ENCODE data around the gene OR1K1.
"Not testable (repeated sequence)": the region's sequence is repeated elsewhere in the genome, so short reads cannot be mapped to it uniquely, and the experiment has no call there.

OR1K1 gene

GRCh38 chr9:122822056-122822455 is 22.1 kb downstream of the OR1K1 start:
- Mint-ChIP-seq H3K4me3 (no peak overlapping the region), H3K4me1 (peaks cover 32% of the 10 kb centered on the region), H3K9me3 (no peaks in the 10 kb centered on the region), H3K36me3 (peaks cover 27% of the 10 kb centered on the region), H3K27me3 (no peaks in the 10 kb centered on the region), H3K27ac (no peak overlapping the region)
- no peak for ATAC-seq

GRCh38 chr9:122822938-122823337 is 23.0 kb downstream of the OR1K1 start:
- ATAC-seq: no peak
- Mint-ChIP-seq H3K27me3 (no peaks in the 10 kb centered on the region), H3K27ac (no peak overlapping the region), H3K4me1 (peaks cover 39% of the 10 kb centered on the region), H3K36me3 (peaks cover 27% of the 10 kb centered on the region), H3K4me3 (no peak overlapping the region), H3K9me3 (no peaks in the 10 kb centered on the region)

GRCh38 chr9:122827761-122828093 is 27.8 kb downstream of the OR1K1 start:
- Mint-ChIP-seq H3K27me3 (no peaks in the 10 kb centered on the region), H3K27ac (peak overlapping the region; percentile 93), H3K4me1 (peaks cover 31% of the 10 kb centered on the region), H3K4me3 (peak overlapping the region; percentile 98), H3K36me3 (peaks cover 5% of the 10 kb centered on the region), H3K9me3 (no peaks in the 10 kb centered on the region)
- ATAC-seq: peak; percentile 14

- ATAC-seq, H3K27me3 Mint-ChIP-seq, H3K9me3 Mint-ChIP-seq, H3K36me3 Mint-ChIP-seq: not testable (repeated sequence)
- H3K4me1 Mint-ChIP-seq: peaks cover 27% of the 10 kb centered on the region
- peak overlapping the region; percentile 98 for H3K4me3 Mint-ChIP-seq
- peak overlapping the region; percentile 93 for H3K27ac Mint-ChIP-seq
Observed at GRCh38 chr9:122828965-122829284, 29.0 kb downstream of the OR1K1 start.

GRCh38 chr9:122832194-122832593 is 32.3 kb downstream of the OR1K1 start:
- H3K27ac Mint-ChIP-seq: peak overlapping the region; percentile 3
- no peaks in the 10 kb centered on the region for H3K9me3 Mint-ChIP-seq
- no peaks in the 10 kb centered on the region for H3K36me3 Mint-ChIP-seq
- no peak overlapping the region for H3K4me3 Mint-ChIP-seq
- no peaks in the 10 kb centered on the region for H3K27me3 Mint-ChIP-seq
- H3K4me1 Mint-ChIP-seq: peaks cover 17% of the 10 kb centered on the region
- ATAC-seq: no peak

- ATAC-seq: no peak
- H3K36me3 Mint-ChIP-seq: no peaks in the 10 kb centered on the region
Observed at GRCh38 chr9:122835313-122835731, 35.4 kb downstream of the OR1K1 start.

GRCh38 chr9:122837266-122837850 is 37.4 kb downstream of the OR1K1 start:
- Mint-ChIP-seq H3K27me3 (no peaks in the 10 kb centered on the region), H3K4me1 (peaks cover 11% of the 10 kb centered on the region), H3K27ac (no peak overlapping the region), H3K9me3 (no peaks in the 10 kb centered on the region), H3K36me3 (no peaks in the 10 kb centered on the region), H3K4me3 (no peak overlapping the region)
- no peak for ATAC-seq

More at GRCh38 chr9:122835313-122835731, 35.4 kb downstream of the OR1K1 start:
- Mint-ChIP-seq H3K27ac (no peak overlapping the region), H3K4me1 (peaks cover 11% of the 10 kb centered on the region), H3K4me3 (peak overlapping the region; percentile 15), H3K27me3 (no peaks in the 10 kb centered on the region), H3K9me3 (no peaks in the 10 kb centered on the region)

- H3K4me3 Mint-ChIP-seq, H3K36me3 Mint-ChIP-seq, ATAC-seq, H3K27ac Mint-ChIP-seq, H3K9me3 Mint-ChIP-seq, H3K27me3 Mint-ChIP-seq: not testable (repeated sequence)
- H3K4me1 Mint-ChIP-seq: peaks cover 11% of the 10 kb centered on the region
Observed at GRCh38 chr9:122838441-122838840, 38.5 kb downstream of the OR1K1 start.

GRCh38 chr9:122841501-122841900 is 41.6 kb downstream of the OR1K1 start:
- peaks cover 9% of the 10 kb centered on the region for H3K36me3 Mint-ChIP-seq
- ATAC-seq: no peak
- no peaks in the 10 kb centered on the region for H3K27me3 Mint-ChIP-seq
- no peaks in the 10 kb centered on the region for H3K4me1 Mint-ChIP-seq
- no peaks in the 10 kb centered on the region for H3K9me3 Mint-ChIP-seq
- H3K27ac Mint-ChIP-seq: no peak overlapping the region
- no peak overlapping the region for H3K4me3 Mint-ChIP-seq

GRCh38 chr9:122844137-122844536 is 44.2 kb downstream of the OR1K1 start:
- Mint-ChIP-seq H3K36me3 (peaks cover 22% of the 10 kb centered on the region), H3K27me3 (no peaks in the 10 kb centered on the region), H3K27ac (no peak overlapping the region), H3K9me3 (no peaks in the 10 kb centered on the region), H3K4me3 (no peak overlapping the region), H3K4me1 (no peaks in the 10 kb centered on the region)
- no peak for ATAC-seq

- H3K4me3 Mint-ChIP-seq: no peak overlapping the region
- H3K36me3 Mint-ChIP-seq: peaks cover 29% of the 10 kb centered on the region
- ATAC-seq: no peak
- no peak overlapping the region for H3K27ac Mint-ChIP-seq
- H3K27me3 Mint-ChIP-seq: no peaks in the 10 kb centered on the region
- no peaks in the 10 kb centered on the region for H3K9me3 Mint-ChIP-seq
- H3K4me1 Mint-ChIP-seq: no peaks in the 10 kb centered on the region
Observed at GRCh38 chr9:122845116-122845515, 45.2 kb downstream of the OR1K1 start.

- ATAC-seq: no peak
- Mint-ChIP-seq H3K27me3 (no peaks in the 10 kb centered on the region), H3K4me3 (no peak overlapping the region), H3K9me3 (no peaks in the 10 kb centered on the region), H3K27ac (no peak overlapping the region), H3K4me1 (no peaks in the 10 kb centered on the region), H3K36me3 (peaks cover 41% of the 10 kb centered on the region)
Observed at GRCh38 chr9:122846371-122846940, 46.5 kb downstream of the OR1K1 start.

GRCh38 chr9:122848256-122848943 is 48.5 kb downstream of the OR1K1 start:
- Mint-ChIP-seq H3K27ac (no peak overlapping the region), H3K9me3 (no peaks in the 10 kb centered on the region), H3K27me3 (no peaks in the 10 kb centered on the region), H3K36me3 (peaks cover 44% of the 10 kb centered on the region), H3K4me3 (no peak overlapping the region), H3K4me1 (no peaks in the 10 kb centered on the region)
- ATAC-seq: no peak
